GM19035 (cell line): Measurements from ENCODE around the gene MAN1B1.

Source experiments
- ATAC-seq: cut with Tn5 transposase; IDR thresholded peaks from one replicate; pipeline ENCODE4 v1.9.1; 2021; ENCODE audit not compliant: unreplicated experiment

The MAN1B1 gene

GRCh38 chr9:137086531-137087408 is at the start of gene MAN1B1:
Gene MAN1B1, plus strand, starts transcription at chr9:137086985. Its CDS starts 15 bp downstream, at chr9:137087000.
- peak; percentile 84 for ATAC-seq

- ATAC-seq, result no peak
These were observed 49.8 kb upstream of the MAN1B1 start for GRCh38 chr9:137037035-137037434.

GRCh38 chr9:137037483-137037882 is 49.3 kb upstream of the MAN1B1 start:
- ATAC-seq, result no peak

- ATAC-seq, result no peak
These were observed 47.9 kb upstream of the MAN1B1 start for GRCh38 chr9:137038916-137039315.

GRCh38 chr9:137039611-137040366 is 47.0 kb upstream of the MAN1B1 start:
- no peak for ATAC-seq

GRCh38 chr9:137040568-137040967 is 46.2 kb upstream of the MAN1B1 start:
- no peak for ATAC-seq

- ATAC-seq, result no peak
These were observed 45.7 kb upstream of the MAN1B1 start for GRCh38 chr9:137041124-137041523.

- no peak for ATAC-seq
These were observed 43.7 kb upstream of the MAN1B1 start for GRCh38 chr9:137042751-137043727.

- ATAC-seq, result no peak
These were observed 42.7 kb upstream of the MAN1B1 start for GRCh38 chr9:137044037-137044436.

- ATAC-seq, result no peak
These were observed 42.1 kb upstream of the MAN1B1 start for GRCh38 chr9:137044502-137045177.

GRCh38 chr9:137045294-137046087 is 41.3 kb upstream of the MAN1B1 start:
- ATAC-seq, result no peak

GRCh38 chr9:137046088-137046787 is 40.5 kb upstream of the MAN1B1 start, which contains the start of gene NPDC1:
Gene NPDC1, minus strand, starts transcription at chr9:137046177. Its CDS starts 188 bp downstream, at chr9:137045989.
- ATAC-seq, result no peak

- ATAC-seq, result no peak
These were observed 37.9 kb upstream of the MAN1B1 start for GRCh38 chr9:137048655-137049543.

GRCh38 chr9:137049544-137050449 is 37.0 kb upstream of the MAN1B1 start:
- ATAC-seq, result no peak

GRCh38 chr9:137050570-137050969 is 36.2 kb upstream of the MAN1B1 start:
- ATAC-seq, result no peak

GRCh38 chr9:137051145-137051724 is 35.5 kb upstream of the MAN1B1 start:
- no peak for ATAC-seq
